ENCODE measurements around the gene SMARCA4. TPM values are rescaled to one million over a fixed set of nuclear protein-coding genes. Genes with fewer than 3 reads are reported as not detected.
A peak's percentile ranks its signal among the peaks of the same experiment; 100 is the strongest.

SMARCA4 gene
- total RNA-seq, 1 experiment from 2014 or later, result 261 TPM

DNA sequence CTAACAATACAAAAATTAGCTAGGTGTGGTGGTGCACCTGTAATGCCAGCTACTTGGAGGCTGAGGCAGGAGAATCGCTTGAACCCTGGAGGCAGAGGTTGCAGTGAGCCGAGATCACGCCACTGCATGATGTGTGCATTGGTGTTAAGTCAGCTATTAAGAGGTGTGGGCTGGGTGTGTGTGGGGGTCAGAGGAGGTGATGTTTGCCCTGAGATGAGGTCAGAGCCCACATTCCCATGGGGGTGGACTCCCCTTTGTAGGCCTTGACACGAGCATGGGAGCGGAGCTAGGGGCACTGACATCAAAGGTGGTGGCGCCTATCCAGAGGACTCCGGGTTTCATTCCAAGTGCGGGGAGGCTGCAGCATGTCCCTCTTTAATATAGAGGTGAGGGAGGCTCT is 93.8 kb downstream of the SMARCA4 start:
- Histone ChIP-seq H4K8ac (replicated peaks; ENCODE audit: insufficient read length, low read depth, low read length) (no peak overlapping the region), H4K20me1 (ENCODE audit: control insufficient read depth, insufficient read depth, insufficient read length) (no peaks in the 10 kb centered on the region), H3K4me1 (ENCODE audit: insufficient read depth, low read length) (no peaks in the 10 kb centered on the region), H2BK20ac (ENCODE audit: low read depth, low read length, poor library complexity, severe bottlenecking) (no peak overlapping the region), H3K79me2 (ENCODE audit: insufficient read depth, low read length) (no peaks in the 10 kb centered on the region), H3K9ac (ENCODE audit: extremely low read depth, insufficient read length, low read length) (no peak overlapping the region), H3K18ac (ENCODE audit: insufficient read length, low read depth, low read length) (no peak overlapping the region), H2BK12ac (ENCODE audit: insufficient read length, low read depth, low read length) (no peak overlapping the region), H3K27ac (ENCODE audit: insufficient read length, low read depth, low read length) (no peak overlapping the region), H3K79me1 (ENCODE audit: insufficient read depth, low read depth, low read length, poor library complexity, severe bottlenecking) (no peaks in the 10 kb centered on the region), H3K23me2 (ENCODE audit: insufficient read length, low read depth, low read length, poor library complexity, severe bottlenecking) (no peaks in the 10 kb centered on the region), H3K23ac (ENCODE audit: insufficient read length, low read depth, low read length) (no peak overlapping the region), H2AK5ac (ENCODE audit: insufficient read length, low read length) (no peak overlapping the region), H3K27me3 (ENCODE audit: insufficient read depth, low read length) (no peaks in the 10 kb centered on the region), H2BK5ac (ENCODE audit: insufficient read length, low read length) (no peak overlapping the region), H3K56ac (ENCODE audit: insufficient read length, low read depth, low read length) (no peak overlapping the region), H3T11ph (ENCODE audit: low read length) (no peak overlapping the region), H3K14ac (ENCODE audit: insufficient read depth, low read length) (no peak overlapping the region), H4K5ac (ENCODE audit: insufficient read length, low read depth, low read length) (no peak overlapping the region), H2AFZ (ENCODE audit: low read length) (no peak overlapping the region), H2BK15ac (ENCODE audit: low read depth, low read length) (no peak overlapping the region), H3K4me2 (ENCODE audit: insufficient read depth, insufficient read length, low read length) (no peak overlapping the region), H3K4ac (ENCODE audit: low read depth, low read length) (no peak overlapping the region), H4K91ac (ENCODE audit: insufficient read length, low read depth, low read length) (no peak overlapping the region), H2BK120ac (ENCODE audit: low read depth, low read length, poor library complexity, severe bottlenecking) (no peak overlapping the region), H3K9me3 (ENCODE audit: control insufficient read depth, low read depth, low read length) (no peaks in the 10 kb centered on the region)
- Mint-ChIP-seq H3K9me3 (no peaks in the 10 kb centered on the region), H3K27me3 (ENCODE audit: low read depth) (no peaks in the 10 kb centered on the region), H3K27ac (peak overlapping the region in 2 of 3 experiments; percentile 43 to 57; a peak in 2 of 7 replicates), H3K4me1 (no peaks in the 10 kb centered on the region; a peak in 1 of 4 replicates), H3K36me3 (ENCODE audit: insufficient read depth in 1 of 3, low read depth in 3 of 3) (peaks cover 11 to 56% (median 37%) of the 10 kb centered on the region in 3 experiments; a peak in 6 of 7 replicates), H3K4me3 (no peak overlapping the region; a peak in 1 of 5 replicates)
- no CpG with 5 or more reads among the region's 8 CpGs for WGBS (ENCODE audit: extremely low coverage, insufficient read length, low lambda C conversion rate)
- TF ChIP-seq, protein P1, sequence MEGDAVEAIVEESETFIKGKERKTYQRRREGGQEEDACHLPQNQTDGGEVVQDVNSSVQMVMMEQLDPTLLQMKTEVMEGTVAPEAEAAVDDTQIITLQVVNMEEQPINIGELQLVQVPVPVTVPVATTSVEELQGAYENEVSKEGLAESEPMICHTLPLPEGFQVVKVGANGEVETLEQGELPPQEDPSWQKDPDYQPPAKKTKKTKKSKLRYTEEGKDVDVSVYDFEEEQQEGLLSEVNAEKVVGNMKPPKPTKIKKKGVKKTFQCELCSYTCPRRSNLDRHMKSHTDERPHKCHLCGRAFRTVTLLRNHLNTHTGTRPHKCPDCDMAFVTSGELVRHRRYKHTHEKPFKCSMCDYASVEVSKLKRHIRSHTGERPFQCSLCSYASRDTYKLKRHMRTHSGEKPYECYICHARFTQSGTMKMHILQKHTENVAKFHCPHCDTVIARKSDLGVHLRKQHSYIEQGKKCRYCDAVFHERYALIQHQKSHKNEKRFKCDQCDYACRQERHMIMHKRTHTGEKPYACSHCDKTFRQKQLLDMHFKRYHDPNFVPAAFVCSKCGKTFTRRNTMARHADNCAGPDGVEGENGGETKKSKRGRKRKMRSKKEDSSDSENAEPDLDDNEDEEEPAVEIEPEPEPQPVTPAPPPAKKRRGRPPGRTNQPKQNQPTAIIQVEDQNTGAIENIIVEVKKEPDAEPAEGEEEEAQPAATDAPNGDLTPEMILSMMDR (conservative IDR thresholded peaks at IDR 0.05), result no peak
- no peak for DNase-seq
